Measurements from ENCODE around the gene EDC3. TPM values are rescaled to one million over a fixed set of nuclear protein-coding genes. Genes with fewer than 3 reads are reported as not detected.
A peak's percentile ranks its signal among the peaks of the same experiment; 100 is the strongest.

EDC3 gene
- total RNA-seq, 1 donor from 2014 or later, result 49.5 TPM

DNA sequence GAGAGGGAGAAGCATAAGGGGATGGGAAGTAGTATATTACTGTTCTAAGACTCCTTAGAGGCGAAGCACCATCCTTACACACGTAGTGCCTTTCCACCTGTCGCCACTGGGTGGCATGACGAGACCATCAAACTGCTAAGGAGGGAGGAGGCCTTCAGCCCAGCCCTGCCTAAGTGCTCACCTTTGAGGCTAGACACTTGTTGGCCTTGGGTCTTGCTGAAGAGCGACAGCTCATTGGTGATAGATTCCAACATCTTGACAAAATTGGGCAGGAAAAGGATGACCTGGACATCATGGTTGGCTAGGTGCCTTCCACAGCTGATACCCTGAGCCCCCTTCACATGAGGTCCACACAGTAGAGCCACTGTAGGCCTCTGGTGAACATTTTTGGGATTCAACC is 60.6 kb downstream of the EDC3 start:
- Mint-ChIP-seq H3K27ac (no peak overlapping the region), H3K9me3 (no peaks in the 10 kb centered on the region), H3K36me3 (ENCODE audit: low read depth) (peaks cover 80% of the 10 kb centered on the region), H3K4me3 (no peak overlapping the region), H3K27me3 (no peaks in the 10 kb centered on the region), H3K4me1 (peaks cover 18% of the 10 kb centered on the region)
- TF ChIP-seq, protein P1, sequence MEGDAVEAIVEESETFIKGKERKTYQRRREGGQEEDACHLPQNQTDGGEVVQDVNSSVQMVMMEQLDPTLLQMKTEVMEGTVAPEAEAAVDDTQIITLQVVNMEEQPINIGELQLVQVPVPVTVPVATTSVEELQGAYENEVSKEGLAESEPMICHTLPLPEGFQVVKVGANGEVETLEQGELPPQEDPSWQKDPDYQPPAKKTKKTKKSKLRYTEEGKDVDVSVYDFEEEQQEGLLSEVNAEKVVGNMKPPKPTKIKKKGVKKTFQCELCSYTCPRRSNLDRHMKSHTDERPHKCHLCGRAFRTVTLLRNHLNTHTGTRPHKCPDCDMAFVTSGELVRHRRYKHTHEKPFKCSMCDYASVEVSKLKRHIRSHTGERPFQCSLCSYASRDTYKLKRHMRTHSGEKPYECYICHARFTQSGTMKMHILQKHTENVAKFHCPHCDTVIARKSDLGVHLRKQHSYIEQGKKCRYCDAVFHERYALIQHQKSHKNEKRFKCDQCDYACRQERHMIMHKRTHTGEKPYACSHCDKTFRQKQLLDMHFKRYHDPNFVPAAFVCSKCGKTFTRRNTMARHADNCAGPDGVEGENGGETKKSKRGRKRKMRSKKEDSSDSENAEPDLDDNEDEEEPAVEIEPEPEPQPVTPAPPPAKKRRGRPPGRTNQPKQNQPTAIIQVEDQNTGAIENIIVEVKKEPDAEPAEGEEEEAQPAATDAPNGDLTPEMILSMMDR (IDR thresholded peaks at IDR 0.05), result no peak
- ATAC-seq (ENCODE audit: low read depth) (peak; percentile 64), DNase-seq (peak; percentile 61)
- intact Hi-C loops (cut with micrococcal nuclease), result loop anchor here (1.0 to 2.0 kb wide), 6 partner anchors 134 to 315 kb away; partner anchors contain the start of gene ULK3
- CTCF ChIA-PET, result interaction anchor here (0.6 to 8.9 kb wide), 21 partner anchors 10 to 388 kb away, joined by 3 to 200 read pairs (median 4); partner anchors contain the start of genes CLK3, PPCDC and RPP25
- POLR2A ChIA-PET, result no interaction called here

DNA sequence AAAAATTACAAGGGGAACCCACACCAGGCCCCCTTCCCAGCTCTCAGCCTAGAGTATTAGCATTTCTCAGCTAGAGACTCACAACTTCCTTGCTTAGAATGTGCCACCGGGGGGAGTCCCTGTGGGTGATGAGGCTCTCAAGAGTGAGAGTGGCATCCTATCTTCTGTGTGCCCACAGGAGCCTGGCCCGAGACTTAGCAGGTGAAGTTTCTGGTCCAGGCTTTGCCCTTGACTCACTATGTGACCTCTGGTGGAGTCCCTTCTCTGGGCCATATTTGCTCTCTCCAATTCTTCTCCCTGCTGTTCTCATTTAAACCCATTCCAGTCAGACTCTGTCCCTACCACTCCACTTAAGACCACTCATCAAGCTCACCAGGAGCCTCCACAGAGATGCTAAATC is 62.0 kb downstream of the EDC3 start:
- no peaks in the 10 kb centered on the region for H3K27me3 Mint-ChIP-seq

DNA sequence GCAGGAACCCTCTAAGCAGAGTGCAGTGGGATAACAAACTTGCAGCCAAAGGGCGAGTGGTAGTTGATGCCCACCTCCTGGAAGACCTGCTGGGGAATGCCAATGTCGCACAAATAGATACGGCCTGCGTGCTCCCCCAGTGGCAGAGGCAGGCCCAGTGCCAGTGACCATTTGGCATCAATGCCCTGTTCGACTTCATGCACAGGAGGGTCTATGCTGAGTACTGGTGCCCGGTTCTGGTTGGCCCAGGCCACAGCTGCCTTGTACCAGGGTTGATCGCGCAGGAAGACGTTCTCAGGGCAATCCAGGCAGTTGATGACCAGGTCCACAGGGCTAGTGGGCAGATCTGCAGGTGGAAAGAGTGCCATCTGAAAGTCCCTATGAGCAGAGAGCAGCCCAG is 63.2 kb downstream of the EDC3 start:
- ChIA-PET POLR2A (interaction anchor here (0.9 to 3.3 kb wide), 3 partner anchors 11 to 138 kb away, joined by 3 to 17 read pairs (median 6); no protein-coding TSS in a partner anchor), CTCF (interaction anchor here (0.7 to 8.9 kb wide), 19 partner anchors 8 to 324 kb away, joined by 3 to 200 read pairs (median 5); partner anchors contain the start of genes CLK3, RPP25 and UBL7)
- Mint-ChIP-seq H3K4me3 (no peak overlapping the region), H3K9me3 (no peaks in the 10 kb centered on the region), H3K4me1 (peaks cover 43% of the 10 kb centered on the region), H3K27ac (no peak overlapping the region), H3K27me3 (no peaks in the 10 kb centered on the region), H3K36me3 (ENCODE audit: low read depth) (peaks cover 81% of the 10 kb centered on the region)
- TF ChIP-seq, protein P1 (IDR thresholded peaks at IDR 0.05), result no peak
- no peak for ATAC-seq (ENCODE audit: low read depth)
- intact Hi-C loops (cut with micrococcal nuclease), result loop anchor here (1.0 to 5.0 kb wide), 4 partner anchors 11 to 570 kb away; partner anchors contain the start of gene C15orf39
- no peak for DNase-seq

More for the DNA sequence above, 62.0 kb downstream of the EDC3 start:
- intact Hi-C loops (cut with micrococcal nuclease), result loop anchor here (2.0 to 5.0 kb wide), 4 partner anchors 196 to 569 kb away; partner anchors contain the start of genes C15orf39 and ULK3
- ATAC-seq (ENCODE audit: low read depth), result no peak
- no peak overlapping the region for H3K4me3 Mint-ChIP-seq
- DNase-seq, result no peak
- TF ChIP-seq, protein P1 (IDR thresholded peaks at IDR 0.05), result no peak
- ChIA-PET CTCF (interaction anchor here (1.0 to 8.9 kb wide), 14 partner anchors 10 to 316 kb away, joined by 3 to 200 read pairs (median 7); partner anchors contain the start of gene CLK3), POLR2A (no interaction called here)
- H3K27ac Mint-ChIP-seq, result no peak overlapping the region
- peaks cover 31% of the 10 kb centered on the region for H3K4me1 Mint-ChIP-seq
- H3K9me3 Mint-ChIP-seq, result no peaks in the 10 kb centered on the region
- peaks cover 79% of the 10 kb centered on the region for H3K36me3 Mint-ChIP-seq (ENCODE audit: low read depth)

DNA sequence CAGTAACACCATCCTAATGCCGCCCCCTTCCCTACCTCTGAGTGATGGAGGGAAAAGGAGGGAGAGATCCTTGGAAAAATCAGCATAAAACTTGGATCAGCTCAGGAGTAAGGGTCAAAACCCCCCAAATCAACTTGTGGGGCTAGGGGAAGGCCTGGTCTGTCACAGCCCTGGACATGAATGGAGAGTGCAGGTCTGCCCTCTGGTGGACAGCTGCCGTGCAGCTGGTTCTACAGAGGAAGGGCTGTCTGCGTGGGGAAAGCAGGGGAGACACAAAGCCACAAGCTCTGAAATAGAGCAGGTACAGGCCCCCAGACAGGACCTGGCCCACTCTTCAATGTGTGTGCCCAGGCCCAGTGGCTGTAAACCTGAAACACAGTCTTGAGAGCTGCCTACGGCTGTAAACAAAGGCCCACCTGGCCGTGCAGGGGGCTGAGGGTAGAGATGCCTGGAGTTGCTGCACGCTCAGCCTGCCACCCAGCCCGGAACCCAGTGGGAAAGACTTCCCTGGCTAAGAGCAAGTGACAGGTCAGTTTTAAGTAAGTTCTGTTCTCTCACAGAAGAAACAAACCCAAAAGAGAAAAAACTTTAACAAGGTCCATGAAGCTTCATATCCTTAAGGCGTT is 63.8 kb downstream of the EDC3 start:
- TF ChIP-seq, protein P1 (IDR thresholded peaks at IDR 0.05), result no peak
- H3K9me3 Mint-ChIP-seq, result no peaks in the 10 kb centered on the region
- no peak overlapping the region for H3K27ac Mint-ChIP-seq
- ChIA-PET POLR2A (interaction anchor here (0.5 to 3.3 kb wide), 5 partner anchors 11 to 139 kb away, joined by 3 to 19 read pairs (median 6); partner anchors contain the start of gene CLK3), CTCF (interaction anchor here (0.7 to 8.9 kb wide), 21 partner anchors 8 to 325 kb away, joined by 3 to 200 read pairs (median 5); partner anchors contain the start of genes CLK3, RPP25 and UBL7)
- peaks cover 49% of the 10 kb centered on the region for H3K4me1 Mint-ChIP-seq
- no peak overlapping the region for H3K4me3 Mint-ChIP-seq
- H3K36me3 Mint-ChIP-seq (ENCODE audit: low read depth), result peaks cover 82% of the 10 kb centered on the region
- DNase-seq (peak; percentile 59), ATAC-seq (ENCODE audit: low read depth) (peak; percentile 33)
- intact Hi-C loops (cut with micrococcal nuclease), result loop anchor here (1.0 to 5.0 kb wide), 5 partner anchors 11 to 570 kb away; partner anchors contain the start of genes C15orf39 and CLK3
- no peaks in the 10 kb centered on the region for H3K27me3 Mint-ChIP-seq

DNA sequence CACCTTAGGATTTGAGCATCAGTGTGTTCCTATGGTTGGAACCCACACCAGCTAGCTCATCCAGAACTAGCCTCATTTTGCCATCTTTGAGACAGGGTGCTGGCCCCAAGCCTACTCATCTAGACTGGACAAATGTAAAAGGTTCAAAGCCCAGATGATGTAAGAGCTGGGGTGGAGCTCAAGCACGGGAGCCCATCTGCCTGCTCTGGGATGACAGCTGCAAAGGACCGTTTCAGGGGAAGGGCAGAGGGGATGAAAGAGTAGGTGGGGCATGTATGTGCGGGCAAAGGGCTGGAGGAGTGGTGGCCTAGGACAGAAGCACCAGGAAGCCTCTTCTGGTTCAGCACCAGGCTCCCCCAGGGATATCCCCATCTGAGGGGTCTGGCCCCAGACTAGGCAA is 64.4 kb downstream of the EDC3 start:
- ChIA-PET POLR2A (interaction anchor here (0.5 to 3.3 kb wide), 5 partner anchors 10 to 168 kb away, joined by 4 to 19 read pairs (median 6); partner anchors contain the start of gene CLK3), CTCF (interaction anchor here (0.8 to 8.9 kb wide), 18 partner anchors 8 to 320 kb away, joined by 3 to 200 read pairs (median 6); partner anchors contain the start of gene CLK3)
- ATAC-seq (ENCODE audit: low read depth) (no peak), DNase-seq (no peak)
- TF ChIP-seq, protein P1 (IDR thresholded peaks at IDR 0.05), result no peak
- H3K9me3 Mint-ChIP-seq, result no peaks in the 10 kb centered on the region
- intact Hi-C loops (cut with micrococcal nuclease), result loop anchor here (2.0 to 5.0 kb wide), 3 partner anchors 17 to 571 kb away; partner anchors contain the start of genes C15orf39 and CLK3
- no peak overlapping the region for H3K4me3 Mint-ChIP-seq
- peaks cover 55% of the 10 kb centered on the region for H3K4me1 Mint-ChIP-seq
- peaks cover 81% of the 10 kb centered on the region for H3K36me3 Mint-ChIP-seq (ENCODE audit: low read depth)
- H3K27ac Mint-ChIP-seq, result no peak overlapping the region
- no peaks in the 10 kb centered on the region for H3K27me3 Mint-ChIP-seq
